Psoas muscle (tissue), 8 donors: ENCODE results near the gene ZNF652. TPM values are rescaled to one million over a fixed set of nuclear protein-coding genes. Genes with fewer than 3 reads are reported as not detected.

Experiments used
- ATAC-seq, 4 donors: fragments of 200-7000 bp; cut with Tn5 transposase; one replicate each; pipeline ENCODE4 v1.9.1; 2020; ENCODE audit warnings: moderate library complexity in 3 of 4, mild to moderate bottlenecking in 2 of 4
- DNase-seq, 2 donors: peaks; one replicate each; pipeline ENCODE4 v3.0.0-alpha.2; 2020
- H3K27ac ChIP-seq: fragments of 200-600 bp; one replicate; pipeline ENCODE4 v1.8.0; 2022
- H3K27me3 ChIP-seq, 3 donors: fragments of 200-600 bp in 1 of 3; one replicate each; pipeline versions ENCODE4 v1.6.1 to v1.8.0; 2013 to 2022; ENCODE audit warnings: low read length in 2 of 3, mild to moderate bottlenecking in 2 of 3, moderate library complexity in 1 of 3; ENCODE audit not compliant: insufficient read depth in 3 of 3
- H3K36me3 ChIP-seq, 2 donors: fragments of 200-600 bp in 1 of 2; one replicate each; pipeline versions ENCODE4 v1.6.1 to v1.8.0; 2013 to 2022; ENCODE audit warnings: low read depth in 1 of 2, mild to moderate bottlenecking in 1 of 2, moderate library complexity in 1 of 2; ENCODE audit not compliant: insufficient read depth in 1 of 2
- H3K4me1 ChIP-seq: fragments of 200-600 bp; one replicate; pipeline ENCODE4 v1.8.0; 2022
- H3K4me3 ChIP-seq: fragments of 200-600 bp; one replicate; pipeline ENCODE4 v1.8.0; 2022; ENCODE audit warnings: mild to moderate bottlenecking
- H3K9me3 ChIP-seq: fragments of 200-600 bp; one replicate; pipeline ENCODE4 v1.8.0; 2022
- CTCF ChIP-seq: fragments of 200-600 bp; IDR thresholded peaks from one replicate; pipeline ENCODE4 v1.8.0; 2022; ENCODE audit warnings: antibody characterized with exemption
- WGBS, 3 donors: extraction: QIAGEN DNeasy Blood & Tissue Kit; methylation state at CpG; one replicate each; pipeline versions ENCODE4 v1.1.6 to v1.1.7; 2013; 5-methylcytosine and 5-hydroxymethylcytosine counted together
- intact Hi-C, 2 donors: fragments of 100-400 bp; cut with DNase I; formaldehyde crosslinking; loops; one replicate each; pipeline versions ENCODE4 v1.11.0 to v1.14.2; 2022
- polyA plus RNA-seq, 3 donors: library from polyadenylated mRNA; stranded (reverse); fragments of 200-250 nt; gene quantifications; one replicate each; pipeline ENCODE4 v1.2.3, GENCODE V29; 2013
- total RNA-seq, 4 donors: library from RNA; stranded (reverse); fragmentation: NEBNext Ultra II Directional in 2 of 4; extraction: Animal tissue kit (Norgen Biotek cat#: 25700) in 2 of 4; gene quantifications; one replicate each; pipeline versions ENCODE4 v1.2.1 to v1.2.4, GENCODE V29; 2021 to 2023
- donor health status: healthy with polysubstance abuse.
- donor health status: DM: no; HTN: no; CAD: no; lungs with moderate emphysema.
- donor health status: Bipolar disorder and iron deficiency.
- donor health status: healthy.
- donor health status: DM: yes; HTN: yes; CAD: no.
- donor health status: DM: no; HTN: no; CAD: no.
- donor health status: DM: no; HTN: no; CAD: no.
- donor health status: DM: yes; HTN: yes; CAD: no.

Gene ZNF652
- total and polyA plus RNA-seq, 7 donors = 3.1 to 30.1 (median 21.3) TPM

- Histone ChIP-seq H3K36me3 (no peaks in the 10 kb centered on the region), H3K27ac (no peak overlapping the region), H3K4me3 (no peak overlapping the region), H3K27me3 (no peaks in the 10 kb centered on the region), H3K9me3 (no peaks in the 10 kb centered on the region), H3K4me1 (peaks cover 39% of the 10 kb centered on the region)
- ATAC-seq (no peak), DNase-seq (no peak)
- no peak for TF ChIP-seq CTCF
- 37 to 53% (median 38%) methylated on average over 4 of the region's 4 CpGs for WGBS, 3 donors
- intact Hi-C loops = no loop called here
Observed at GRCh38 chr17:49358641-49359247, 3.3 kb downstream of the ZNF652 start.

- peaks cover 43% of the 10 kb centered on the region for H3K4me1 ChIP-seq
- H3K36me3 ChIP-seq = no peaks in the 10 kb centered on the region
- no peaks in the 10 kb centered on the region for H3K9me3 ChIP-seq
- DNase-seq = no peak
- no peak overlapping the region for H3K4me3 ChIP-seq
- WGBS, 3 donors = 64 to 83% (median 67%) methylated on average over 3 of the region's 3 CpGs
- H3K27ac ChIP-seq = no peak overlapping the region
- intact Hi-C loops = no loop called here
- ATAC-seq = no peak
- no peaks in the 10 kb centered on the region for H3K27me3 ChIP-seq
- TF ChIP-seq CTCF = no peak
Observed at GRCh38 chr17:49357516-49357915, 4.5 kb downstream of the ZNF652 start.

GRCh38 chr17:49356320-49356719 is 5.7 kb downstream of the ZNF652 start:
- 88 to 96% (median 93%) methylated on average over 5 of the region's 5 CpGs for WGBS, 3 donors
- DNase-seq (no peak), ATAC-seq (no peak)
- Histone ChIP-seq H3K27ac (no peak overlapping the region), H3K9me3 (no peaks in the 10 kb centered on the region), H3K27me3 (no peaks in the 10 kb centered on the region), H3K36me3 (no peaks in the 10 kb centered on the region), H3K4me1 (peaks cover 43% of the 10 kb centered on the region), H3K4me3 (no peak overlapping the region)
- intact Hi-C loops = no loop called here
- no peak for TF ChIP-seq CTCF

- H3K4me1 ChIP-seq = peaks cover 18% of the 10 kb centered on the region
- H3K36me3 ChIP-seq = no peaks in the 10 kb centered on the region
- TF ChIP-seq CTCF = no peak
- peak in 1 of 4 donors; percentile 59 for ATAC-seq
- intact Hi-C loops = no loop called here
- H3K27ac ChIP-seq = no peak overlapping the region
- no peak for DNase-seq
- no peaks in the 10 kb centered on the region for H3K27me3 ChIP-seq
- H3K9me3 ChIP-seq = no peaks in the 10 kb centered on the region
- no peak overlapping the region for H3K4me3 ChIP-seq
- WGBS, 3 donors = 38 to 81% (median 43%) methylated on average over 1 of the region's 1 CpG
Observed at GRCh38 chr17:49353607-49354006, 8.4 kb downstream of the ZNF652 start.

- intact Hi-C loops = no loop called here
- H3K36me3 ChIP-seq = no peaks in the 10 kb centered on the region
- H3K4me1 ChIP-seq = peaks cover 11% of the 10 kb centered on the region
- TF ChIP-seq CTCF = no peak
- ATAC-seq (no peak), DNase-seq (no peak)
- H3K27me3 ChIP-seq = no peaks in the 10 kb centered on the region
- 96 to 99% (median 98%) methylated on average over 6 of the region's 6 CpGs for WGBS, 3 donors
- no peaks in the 10 kb centered on the region for H3K9me3 ChIP-seq
- no peak overlapping the region for H3K27ac ChIP-seq
- H3K4me3 ChIP-seq = no peak overlapping the region
Observed at GRCh38 chr17:49352587-49353154, 9.4 kb downstream of the ZNF652 start.
